T-helper 2 cell treated with Interferon-gamma antibody and Interleukin-4, amounts not matched to agents 5 μg/mL and 100 μg/mL, for 36 hours (primary cell): ENCODE measurements around the gene ADCY7.

ENCODE experiments used
- DNase-seq: peaks from one replicate; pipeline ENCODE4 v3.0.0; 2021; ENCODE audit warnings: low spot score
- H3K27ac Mint-ChIP-seq: one replicate; pipeline ENCODE4 v1.8.0; 2021; ENCODE audit warnings: mild to moderate bottlenecking, mixed read lengths
- H3K27me3 Mint-ChIP-seq: one replicate; pipeline ENCODE4 v1.8.0; 2021; ENCODE audit warnings: low read depth, mixed read lengths
- H3K36me3 Mint-ChIP-seq: one replicate; pipeline ENCODE4 v1.8.0; 2021; ENCODE audit warnings: low read depth, mixed read lengths
- H3K4me1 Mint-ChIP-seq: one replicate; pipeline ENCODE4 v1.8.0; 2021; ENCODE audit warnings: low read depth, mixed read lengths
- H3K4me3 Mint-ChIP-seq: one replicate; pipeline ENCODE4 v1.8.0; 2022; ENCODE audit warnings: mild to moderate bottlenecking, moderate library complexity, mixed read lengths
- H3K9me3 Mint-ChIP-seq: one replicate; pipeline ENCODE4 v1.8.0; 2021; ENCODE audit warnings: mixed read lengths

ADCY7 gene

GRCh38 chr16:50255538-50255937 is 10.8 kb upstream of the ADCY7 start:
- no peak overlapping the region for H3K4me3 Mint-ChIP-seq
- H3K36me3 Mint-ChIP-seq = no peaks in the 10 kb centered on the region
- peaks cover 9% of the 10 kb centered on the region for H3K4me1 Mint-ChIP-seq

GRCh38 chr16:50256604-50257003 is 9.7 kb upstream of the ADCY7 start:
- no peak for DNase-seq
- no peaks in the 10 kb centered on the region for H3K36me3 Mint-ChIP-seq
- H3K27ac Mint-ChIP-seq = no peak overlapping the region
- H3K9me3 Mint-ChIP-seq = no peaks in the 10 kb centered on the region
- peaks cover 6% of the 10 kb centered on the region for H3K4me1 Mint-ChIP-seq
- peaks cover 50% of the 10 kb centered on the region for H3K27me3 Mint-ChIP-seq
- H3K4me3 Mint-ChIP-seq = no peak overlapping the region

More at GRCh38 chr16:50255538-50255937, 10.8 kb upstream of the ADCY7 start:
- no peaks in the 10 kb centered on the region for H3K9me3 Mint-ChIP-seq
- peaks cover 49% of the 10 kb centered on the region for H3K27me3 Mint-ChIP-seq
- H3K27ac Mint-ChIP-seq = no peak overlapping the region
- no peak for DNase-seq

GRCh38 chr16:50257876-50258275 is 8.5 kb upstream of the ADCY7 start:
- no peaks in the 10 kb centered on the region for H3K9me3 Mint-ChIP-seq
- H3K4me3 Mint-ChIP-seq = no peak overlapping the region
- H3K36me3 Mint-ChIP-seq = no peaks in the 10 kb centered on the region
- peaks cover 12% of the 10 kb centered on the region for H3K4me1 Mint-ChIP-seq
- H3K27me3 Mint-ChIP-seq = peaks cover 50% of the 10 kb centered on the region
- DNase-seq = no peak
- no peak overlapping the region for H3K27ac Mint-ChIP-seq

GRCh38 chr16:50259334-50260205 is 6.8 kb upstream of the ADCY7 start:
- Mint-ChIP-seq H3K9me3 (peaks cover 2% of the 10 kb centered on the region), H3K4me1 (peaks cover 26% of the 10 kb centered on the region), H3K4me3 (no peak overlapping the region), H3K27me3 (peaks cover 41% of the 10 kb centered on the region), H3K27ac (no peak overlapping the region), H3K36me3 (peaks cover 1% of the 10 kb centered on the region)
- DNase-seq = no peak

- Mint-ChIP-seq H3K27ac (no peak overlapping the region), H3K4me1 (peaks cover 31% of the 10 kb centered on the region), H3K36me3 (peaks cover 2% of the 10 kb centered on the region), H3K4me3 (no peak overlapping the region), H3K27me3 (peaks cover 38% of the 10 kb centered on the region), H3K9me3 (peaks cover 2% of the 10 kb centered on the region)
- DNase-seq = no peak
Measured at GRCh38 chr16:50260206-50261159, 5.9 kb upstream of the ADCY7 start.

- Mint-ChIP-seq H3K36me3 (peaks cover 2% of the 10 kb centered on the region), H3K4me1 (peaks cover 36% of the 10 kb centered on the region), H3K9me3 (peaks cover 2% of the 10 kb centered on the region), H3K27me3 (peaks cover 30% of the 10 kb centered on the region), H3K27ac (no peak overlapping the region), H3K4me3 (no peak overlapping the region)
- DNase-seq = no peak
Measured at GRCh38 chr16:50261160-50261706, 5.1 kb upstream of the ADCY7 start.

- Mint-ChIP-seq H3K36me3 (peaks cover 3% of the 10 kb centered on the region), H3K4me1 (peaks cover 36% of the 10 kb centered on the region), H3K4me3 (no peak overlapping the region), H3K27ac (no peak overlapping the region), H3K27me3 (peaks cover 27% of the 10 kb centered on the region), H3K9me3 (peaks cover 2% of the 10 kb centered on the region)
- DNase-seq = no peak
Measured at GRCh38 chr16:50261707-50262235, 4.6 kb upstream of the ADCY7 start.

- H3K4me3 Mint-ChIP-seq = no peak overlapping the region
- peaks cover 6% of the 10 kb centered on the region for H3K36me3 Mint-ChIP-seq
- peaks cover 2% of the 10 kb centered on the region for H3K9me3 Mint-ChIP-seq
- no peak overlapping the region for H3K27ac Mint-ChIP-seq
- peaks cover 18% of the 10 kb centered on the region for H3K27me3 Mint-ChIP-seq
- H3K4me1 Mint-ChIP-seq = peaks cover 43% of the 10 kb centered on the region
- no peak for DNase-seq
Measured at GRCh38 chr16:50263060-50263909, 3.1 kb upstream of the ADCY7 start.

GRCh38 chr16:50263940-50264929 is 2.1 kb upstream of the ADCY7 start:
- peak overlapping the region; percentile 35 for H3K4me3 Mint-ChIP-seq
- peaks cover 13% of the 10 kb centered on the region for H3K27me3 Mint-ChIP-seq
- H3K9me3 Mint-ChIP-seq = peaks cover 2% of the 10 kb centered on the region
- H3K4me1 Mint-ChIP-seq = peaks cover 49% of the 10 kb centered on the region
- no peak for DNase-seq
- peaks cover 13% of the 10 kb centered on the region for H3K36me3 Mint-ChIP-seq
- peak overlapping the region; percentile 73 for H3K27ac Mint-ChIP-seq

- Mint-ChIP-seq H3K36me3 (peaks cover 15% of the 10 kb centered on the region), H3K4me1 (peaks cover 48% of the 10 kb centered on the region), H3K4me3 (peak overlapping the region; percentile 73), H3K27ac (peak overlapping the region; percentile 79), H3K27me3 (peaks cover 4% of the 10 kb centered on the region), H3K9me3 (peaks cover 2% of the 10 kb centered on the region)
- DNase-seq = no peak
Measured at GRCh38 chr16:50265260-50265659, 1.1 kb upstream of the ADCY7 start.

- Mint-ChIP-seq H3K27ac (peak overlapping the region; percentile 93), H3K27me3 (no peaks in the 10 kb centered on the region), H3K9me3 (peaks cover 2% of the 10 kb centered on the region), H3K36me3 (peaks cover 15% of the 10 kb centered on the region), H3K4me3 (peak overlapping the region; percentile 98), H3K4me1 (peaks cover 49% of the 10 kb centered on the region)
- no peak for DNase-seq
Measured at GRCh38 chr16:50265716-50266336, 525 bp upstream of the ADCY7 start.
